DOHH2 (cell line): ENCODE results near the gene VAV2.

Source experiments
- H3F3A ChIP-seq: fragments of 200-600 bp; sonication (generic), shearing (Covaris generic); 2 replicates; pipeline ENCODE4 v1.6.0; 2016; ENCODE audit warnings: antibody characterized with exemption, mild to moderate bottlenecking; ENCODE audit not compliant: control insufficient read depth, insufficient read depth
- H3K27ac ChIP-seq: fragments of 200-600 bp; sonication (generic); 2 replicates; pipeline ENCODE4 v1.5.1; 2014; ENCODE audit warnings: low read depth, mild to moderate bottlenecking, low read length, moderate library complexity
- H3K27me3 ChIP-seq: fragments of 200-600 bp; sonication (generic); 2 replicates; pipeline ENCODE4 v1.6.1; 2014; ENCODE audit warnings: mild to moderate bottlenecking, low read length, mixed read lengths; ENCODE audit not compliant: control insufficient read depth
- H3K36me3 ChIP-seq: fragments of 200-600 bp; sonication (generic); 2 replicates; pipeline ENCODE4 v1.6.1; 2014; ENCODE audit warnings: mild to moderate bottlenecking, low read length, moderate library complexity, mixed read lengths; ENCODE audit not compliant: control insufficient read depth
- H3K4me1 ChIP-seq: fragments of 200-600 bp; sonication (generic); 2 replicates; pipeline ENCODE4 v1.6.1; 2014; ENCODE audit warnings: mild to moderate bottlenecking, low read length, mixed read lengths; ENCODE audit not compliant: control insufficient read depth
- H3K4me2 ChIP-seq: fragments of 200-600 bp; sonication (generic); 2 replicates; pipeline ENCODE4 v1.6.0; 2014; ENCODE audit warnings: mild to moderate bottlenecking, low read length, moderate library complexity
- H3K4me3 ChIP-seq: fragments of 200-600 bp; sonication (generic); 2 replicates; pipeline ENCODE4 v1.5.1; 2014; ENCODE audit warnings: mild to moderate bottlenecking, low read length, mixed read lengths
- H3K79me2 ChIP-seq: fragments of 200-600 bp; sonication (generic); 2 replicates; pipeline ENCODE4 v1.6.1; 2014; ENCODE audit warnings: mild to moderate bottlenecking, low read length, mixed read lengths; ENCODE audit not compliant: control insufficient read depth
- H3K9me2 ChIP-seq: fragments of 200-600 bp; sonication (generic); replicated peaks from 2 replicates; pipeline ENCODE4 v1.6.1; 2014; ENCODE audit warnings: mild to moderate bottlenecking, low read length, mixed read lengths; ENCODE audit not compliant: control insufficient read depth
- H3K9me3 ChIP-seq: fragments of 200-600 bp; sonication (generic); 2 replicates; pipeline ENCODE4 v1.6.1; 2014; ENCODE audit warnings: antibody characterized with exemption, low read length, mixed read lengths; ENCODE audit not compliant: control insufficient read depth, insufficient read depth
- H4K20me1 ChIP-seq: fragments of 200-600 bp; sonication (generic); 2 replicates; pipeline ENCODE4 v1.6.0; 2014; ENCODE audit warnings: low read depth, mild to moderate bottlenecking, antibody characterized with exemption, low read length, moderate library complexity; ENCODE audit not compliant: control insufficient read depth, insufficient read depth
- EZH2phosphoT487 ChIP-seq: fragments of 200-600 bp; sonication (generic); IDR thresholded peaks from 2 replicates; pipeline ENCODE4 v1.6.1; 2017; ENCODE audit warnings: borderline replicate concordance, mild to moderate bottlenecking, antibody characterized with exemption, low read length, moderate library complexity, mixed read lengths
- TF ChIP-seq, protein P1 (sequence below): fragments of 200-600 bp; sonication (generic); IDR thresholded peaks from one replicate; pipeline ENCODE4 v1.5.1; 2014; ENCODE audit warnings: antibody characterized with exemption, mild to moderate bottlenecking, low read depth, low read length; ENCODE audit not compliant: poor library complexity, severe bottlenecking

The VAV2 gene

DNA sequence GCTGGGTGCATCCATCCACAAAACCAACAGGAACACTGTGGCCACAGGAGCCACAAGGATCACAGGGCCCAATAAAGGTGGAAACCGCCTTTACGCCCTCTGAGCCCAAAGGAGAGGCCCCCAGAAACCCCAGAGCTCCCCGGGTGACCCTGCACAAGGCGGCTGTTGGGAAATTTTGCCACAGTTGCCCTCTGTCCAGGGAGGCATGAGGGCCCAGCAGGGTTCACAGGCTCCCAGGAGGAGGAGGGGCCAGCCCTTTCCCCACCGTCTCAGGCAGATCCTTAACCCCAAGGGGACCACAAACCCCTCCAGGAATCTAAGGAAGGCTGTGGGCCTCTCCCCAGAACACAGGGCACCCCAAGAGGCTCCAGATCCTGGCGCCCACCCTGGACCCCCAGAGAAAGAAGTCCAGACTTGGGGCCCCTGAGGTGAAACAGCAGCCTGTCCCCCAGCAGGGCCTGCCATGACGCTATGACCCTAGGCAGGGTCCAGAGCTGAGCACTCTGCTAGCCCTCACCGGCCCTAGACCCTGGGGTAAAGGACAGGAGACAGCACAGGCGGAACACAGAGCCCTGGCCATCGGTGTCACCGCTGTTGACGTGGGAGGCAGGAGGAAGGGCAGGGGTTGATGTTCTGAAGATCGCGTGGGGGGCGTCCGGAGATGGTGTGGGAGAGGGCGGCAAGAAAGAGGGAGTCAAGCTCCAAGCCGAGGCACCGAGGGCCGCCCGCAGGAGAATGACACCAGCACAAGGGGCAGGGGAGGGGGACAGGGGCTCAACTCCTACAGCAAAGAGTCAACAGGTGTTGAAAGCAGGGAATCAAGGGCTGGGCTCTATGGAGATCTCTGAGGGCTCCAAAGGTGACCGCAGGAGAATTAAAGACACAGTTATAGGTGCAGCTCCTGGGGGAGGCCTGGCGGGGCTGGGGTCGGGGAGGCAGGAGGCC, 97.5 kb downstream of the VAV2 start:
- no peaks in the 10 kb centered on the region for H3K9me3 ChIP-seq
- TF ChIP-seq EZH2phosphoT487: no peak
- TF ChIP-seq, protein P1, sequence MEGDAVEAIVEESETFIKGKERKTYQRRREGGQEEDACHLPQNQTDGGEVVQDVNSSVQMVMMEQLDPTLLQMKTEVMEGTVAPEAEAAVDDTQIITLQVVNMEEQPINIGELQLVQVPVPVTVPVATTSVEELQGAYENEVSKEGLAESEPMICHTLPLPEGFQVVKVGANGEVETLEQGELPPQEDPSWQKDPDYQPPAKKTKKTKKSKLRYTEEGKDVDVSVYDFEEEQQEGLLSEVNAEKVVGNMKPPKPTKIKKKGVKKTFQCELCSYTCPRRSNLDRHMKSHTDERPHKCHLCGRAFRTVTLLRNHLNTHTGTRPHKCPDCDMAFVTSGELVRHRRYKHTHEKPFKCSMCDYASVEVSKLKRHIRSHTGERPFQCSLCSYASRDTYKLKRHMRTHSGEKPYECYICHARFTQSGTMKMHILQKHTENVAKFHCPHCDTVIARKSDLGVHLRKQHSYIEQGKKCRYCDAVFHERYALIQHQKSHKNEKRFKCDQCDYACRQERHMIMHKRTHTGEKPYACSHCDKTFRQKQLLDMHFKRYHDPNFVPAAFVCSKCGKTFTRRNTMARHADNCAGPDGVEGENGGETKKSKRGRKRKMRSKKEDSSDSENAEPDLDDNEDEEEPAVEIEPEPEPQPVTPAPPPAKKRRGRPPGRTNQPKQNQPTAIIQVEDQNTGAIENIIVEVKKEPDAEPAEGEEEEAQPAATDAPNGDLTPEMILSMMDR: no peak
- peaks cover 13% of the 10 kb centered on the region for H3K79me2 ChIP-seq

DNA sequence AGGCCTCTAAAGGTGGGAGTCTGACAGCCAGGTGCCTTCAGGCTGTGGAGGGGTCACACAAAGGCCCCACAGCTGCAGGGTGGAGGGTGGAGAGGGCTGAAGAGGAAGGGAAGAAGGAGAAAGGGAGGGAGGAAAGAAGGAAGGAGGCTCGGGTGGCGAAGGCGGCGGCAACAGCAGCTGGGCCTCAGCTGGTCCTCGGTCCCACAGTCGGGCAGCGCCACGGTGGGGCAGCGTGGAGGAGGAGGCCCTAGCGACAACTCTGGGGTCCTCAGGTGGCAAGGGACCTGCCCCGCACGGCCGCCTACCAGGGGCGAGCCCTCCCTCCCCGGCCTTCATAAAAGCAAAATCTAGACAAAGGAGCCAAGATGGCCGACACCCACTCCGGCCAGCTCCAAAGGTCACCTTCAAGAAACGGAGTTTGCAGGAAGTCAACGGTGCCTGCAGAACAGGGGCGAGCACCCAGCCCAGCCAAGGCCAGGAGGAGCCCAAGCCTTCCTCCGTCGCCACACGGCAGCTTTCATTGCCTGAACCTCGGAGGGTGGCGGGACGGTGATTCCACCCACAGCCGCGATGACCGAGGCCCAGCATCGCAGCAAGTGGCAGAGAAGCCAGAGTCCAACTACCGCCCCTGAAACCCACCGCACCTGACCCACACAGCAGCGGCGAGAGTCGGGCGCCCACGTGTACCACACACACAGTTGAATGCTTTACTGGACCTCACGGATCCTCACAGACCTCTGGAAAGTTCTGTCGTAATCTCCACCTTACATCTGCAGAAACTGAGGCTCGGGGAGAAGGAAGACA, 98.7 kb downstream of the VAV2 start:
- no peak overlapping the region for H3K4me2 ChIP-seq
- H3K4me1 ChIP-seq: no peaks in the 10 kb centered on the region
- no peaks in the 10 kb centered on the region for H3K36me3 ChIP-seq
- no peaks in the 10 kb centered on the region for H3K9me2 ChIP-seq
- no peaks in the 10 kb centered on the region for H3K9me3 ChIP-seq
- H3K27me3 ChIP-seq: no peaks in the 10 kb centered on the region
- H3F3A ChIP-seq: no peaks in the 10 kb centered on the region
- no peaks in the 10 kb centered on the region for H4K20me1 ChIP-seq
- H3K27ac ChIP-seq: no peak overlapping the region
- no peak overlapping the region for H3K4me3 ChIP-seq
- H3K79me2 ChIP-seq: peaks cover 7% of the 10 kb centered on the region
- TF ChIP-seq, protein P1: no peak
- no peak for TF ChIP-seq EZH2phosphoT487

More for the DNA sequence above, 97.5 kb downstream of the VAV2 start:
- Histone ChIP-seq H3K27ac (no peak overlapping the region), H3K36me3 (no peaks in the 10 kb centered on the region), H3K4me2 (no peak overlapping the region), H3K27me3 (no peaks in the 10 kb centered on the region), H3K9me2 (no peaks in the 10 kb centered on the region), H3F3A (no peaks in the 10 kb centered on the region), H4K20me1 (no peaks in the 10 kb centered on the region), H3K4me1 (no peaks in the 10 kb centered on the region), H3K4me3 (no peak overlapping the region)

DNA sequence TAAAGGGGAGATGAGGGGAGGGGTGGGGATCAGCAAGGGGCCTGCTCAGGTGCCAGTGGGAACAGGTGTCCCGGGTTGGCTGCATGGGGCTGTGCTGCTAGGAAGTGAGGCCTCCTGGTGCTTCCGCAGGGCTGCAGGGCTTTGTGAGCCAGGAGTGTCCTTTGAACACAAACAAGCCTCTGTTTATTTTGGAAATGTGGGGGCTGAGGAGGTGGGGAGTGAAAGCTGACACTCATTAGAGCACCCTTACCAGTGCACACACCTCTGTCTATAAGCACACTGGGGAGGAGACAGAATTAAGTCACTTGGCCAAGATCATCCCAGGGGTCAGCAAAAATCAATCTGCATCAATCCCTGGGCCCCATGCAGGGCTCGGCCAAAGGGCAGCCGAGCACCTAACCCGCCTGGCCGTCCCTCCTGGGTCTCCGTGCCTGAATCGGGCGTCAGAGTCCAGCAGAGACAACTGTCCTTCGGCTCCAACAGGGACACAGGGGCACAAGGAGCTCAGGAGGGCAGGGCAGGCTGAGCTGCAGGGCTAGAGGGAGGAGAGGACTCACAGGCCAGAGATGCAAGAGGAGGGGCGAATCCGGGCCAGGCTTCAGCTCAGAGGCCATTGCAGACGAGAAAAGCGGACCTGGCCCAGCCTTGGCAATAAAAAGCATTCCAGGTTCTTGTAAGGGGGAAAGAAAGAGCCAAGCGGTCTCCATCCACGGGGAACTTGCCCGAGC, 99.8 kb downstream of the VAV2 start:
- peaks cover 3% of the 10 kb centered on the region for H3K79me2 ChIP-seq
- H3K4me2 ChIP-seq: no peak overlapping the region
- H3K4me3 ChIP-seq: no peak overlapping the region
- no peaks in the 10 kb centered on the region for H3F3A ChIP-seq
- no peaks in the 10 kb centered on the region for H3K27me3 ChIP-seq
- H4K20me1 ChIP-seq: no peaks in the 10 kb centered on the region
- no peaks in the 10 kb centered on the region for H3K9me2 ChIP-seq
- H3K27ac ChIP-seq: no peak overlapping the region
- H3K9me3 ChIP-seq: no peaks in the 10 kb centered on the region
- H3K4me1 ChIP-seq: no peaks in the 10 kb centered on the region
- no peaks in the 10 kb centered on the region for H3K36me3 ChIP-seq
- no peak for TF ChIP-seq EZH2phosphoT487
- TF ChIP-seq, protein P1: no peak
